Brain microvascular endothelial cell (primary cell): Measurements from ENCODE around the gene STAT5A.
"Not testable (repeated sequence)": the region's sequence is repeated elsewhere in the genome, so short reads cannot be mapped to it uniquely, and the experiment has no call there.

Experiments
- DNase-seq: peaks from one replicate; pipeline ENCODE4 v3.0.0-alpha.2; 2020
- H3K27ac ChIP-seq: fragments of 250-450 bp; sonication (Bioruptor Pico); 2 replicates; pipeline ENCODE4 v1.5.1; 2020; ENCODE audit warnings: mild to moderate bottlenecking, moderate library complexity
- H3K27me3 ChIP-seq: fragments of 250-450 bp; sonication (Bioruptor Pico); replicated peaks from 2 replicates; pipeline ENCODE4 v1.5.1; 2020; ENCODE audit warnings: mild to moderate bottlenecking
- H3K36me3 ChIP-seq: fragments of 250-450 bp; sonication (Bioruptor Pico); replicated peaks from 2 replicates; pipeline ENCODE4 v1.5.1; 2020; ENCODE audit warnings: mild to moderate bottlenecking
- H3K4me3 ChIP-seq: 2 replicates; pipeline ENCODE4 v1.5.1; 2011; ENCODE audit warnings: low read depth, mild to moderate bottlenecking, control low read depth, low read length, moderate library complexity
- CTCF ChIP-seq: IDR thresholded peaks from 2 replicates; pipeline ENCODE4 v1.5.1; 2011; ENCODE audit warnings: low read depth, mild to moderate bottlenecking, moderate library complexity, low read length, control low read depth, inconsistent platforms; ENCODE audit errors: missing control alignments
- in situ Hi-C: cut with HindIII; loops from 2 replicates; pipeline ENCODE4 v1.10.0; 2017; ENCODE audit warnings: low sequenced_read_pairs, low pct_ligation_motif_present

STAT5A gene

GRCh38 chr17:42287977-42288802 lies at the start of gene STAT5A:
Gene STAT5A, plus strand, starts transcription at chr17:42288498. Its CDS starts 914 bp downstream, at chr17:42289412.
- in situ Hi-C loops = no loop called here
- DNase-seq = peak; percentile 59
- no peak for TF ChIP-seq CTCF

DNA sequence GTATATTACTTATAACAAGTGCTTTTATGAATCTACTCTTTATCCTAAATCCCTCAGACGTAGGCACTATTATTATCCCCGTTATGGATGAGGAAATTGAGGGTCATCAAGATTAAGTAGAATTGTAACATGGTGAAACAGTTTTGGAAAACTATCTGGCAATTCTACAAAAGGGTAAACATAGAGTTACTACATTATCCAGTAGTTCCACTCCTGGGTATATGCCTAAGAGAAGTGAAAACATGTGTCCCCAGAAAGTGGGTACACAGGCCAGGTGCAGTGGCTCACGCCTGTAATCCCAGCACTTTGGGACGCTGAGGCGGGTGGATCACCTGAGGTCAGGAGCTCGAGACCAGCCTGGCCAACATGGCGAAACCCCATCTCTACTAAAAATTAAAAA lies 48.7 kb upstream of the STAT5A start:
- in situ Hi-C loops, H3K27me3 ChIP-seq, H3K27ac ChIP-seq, H3K36me3 ChIP-seq, H3K4me3 ChIP-seq, DNase-seq: not testable (repeated sequence)

More at GRCh38 chr17:42287977-42288802, at the start of gene STAT5A:
- H3K36me3 ChIP-seq = no peaks in the 10 kb centered on the region
- H3K27ac ChIP-seq = no peak within 1 kb of the TSS
- peak within 1 kb of the TSS; percentile 41 for H3K4me3 ChIP-seq
- no peaks in the 10 kb centered on the region for H3K27me3 ChIP-seq

- H3K4me3 ChIP-seq = no peak overlapping the region
- in situ Hi-C loops = no loop called here
- peak overlapping the region; percentile 26 for H3K27ac ChIP-seq
- H3K36me3 ChIP-seq = no peaks in the 10 kb centered on the region
- no peaks in the 10 kb centered on the region for H3K27me3 ChIP-seq
- no peak for DNase-seq
- TF ChIP-seq CTCF = no peak
These were observed 48.1 kb upstream of the STAT5A start for GRCh38 chr17:42240201-42240600.

DNA sequence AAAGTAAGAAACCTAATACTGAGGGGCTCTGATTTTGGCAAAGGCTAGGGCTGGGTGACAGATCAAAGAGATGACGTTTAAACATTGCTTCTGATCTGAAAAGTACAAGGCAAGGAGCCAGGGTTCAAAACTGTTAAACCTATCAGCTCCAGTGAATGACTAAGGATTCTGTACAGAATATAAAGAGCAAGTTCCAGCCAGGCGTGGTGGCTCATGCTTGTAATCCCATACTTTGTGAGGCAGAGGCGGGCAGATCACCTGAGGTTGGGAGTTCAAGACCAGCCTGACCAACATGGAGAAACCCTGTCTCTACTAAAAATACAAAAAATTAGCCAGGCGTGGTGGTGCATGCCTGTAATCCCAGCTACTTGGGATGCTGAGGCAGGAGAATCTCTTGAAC lies 47.4 kb upstream of the STAT5A start:
- in situ Hi-C loops, H3K27me3 ChIP-seq, H3K4me3 ChIP-seq, DNase-seq, H3K36me3 ChIP-seq: not testable (repeated sequence)
- peak overlapping the region; percentile 26 for H3K27ac ChIP-seq

GRCh38 chr17:42241871-42242270 lies 46.4 kb upstream of the STAT5A start:
- no peaks in the 10 kb centered on the region for H3K27me3 ChIP-seq

DNA sequence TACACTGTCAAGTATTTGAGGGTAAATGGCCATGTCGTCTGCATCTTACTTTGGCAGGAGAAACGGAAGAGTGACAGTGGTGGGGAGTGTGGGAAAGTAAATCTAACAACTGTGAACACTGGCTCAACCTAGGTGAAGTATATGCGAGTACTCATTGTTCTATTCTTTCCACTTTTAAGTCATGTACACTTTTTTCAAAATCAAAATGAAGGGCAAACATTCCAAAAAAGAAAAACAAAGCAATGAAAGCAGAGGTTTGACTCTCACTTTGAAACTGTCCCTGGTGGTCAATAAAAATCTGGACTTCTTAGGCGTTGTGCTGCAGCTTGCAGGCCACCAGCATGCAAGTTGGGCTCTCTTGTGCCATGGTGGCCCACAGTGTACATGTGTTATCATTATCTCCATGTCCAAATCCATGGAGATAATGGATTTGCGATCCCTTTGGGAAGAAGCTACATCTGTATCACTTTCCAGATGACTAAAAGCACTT lies 44.8 kb upstream of the STAT5A start:
- no peaks in the 10 kb centered on the region for H3K27me3 ChIP-seq
- in situ Hi-C loops = no loop called here
- no peak overlapping the region for H3K27ac ChIP-seq
- no peaks in the 10 kb centered on the region for H3K36me3 ChIP-seq
- TF ChIP-seq CTCF = no peak
- no peak for DNase-seq
- no peak overlapping the region for H3K4me3 ChIP-seq

More at GRCh38 chr17:42241871-42242270, 46.4 kb upstream of the STAT5A start:
- H3K36me3 ChIP-seq = no peaks in the 10 kb centered on the region
- no peak for DNase-seq
- no peak overlapping the region for H3K4me3 ChIP-seq
- TF ChIP-seq CTCF = no peak
- no peak overlapping the region for H3K27ac ChIP-seq
- in situ Hi-C loops = no loop called here

GRCh38 chr17:42244116-42244515 lies 44.2 kb upstream of the STAT5A start:
- H3K4me3 ChIP-seq, DNase-seq, H3K36me3 ChIP-seq, in situ Hi-C loops, H3K27ac ChIP-seq, H3K27me3 ChIP-seq: not testable (repeated sequence)

GRCh38 chr17:42245183-42245582 lies 43.1 kb upstream of the STAT5A start:
- H3K36me3 ChIP-seq, DNase-seq, H3K27ac ChIP-seq, in situ Hi-C loops, H3K27me3 ChIP-seq, H3K4me3 ChIP-seq: not testable (repeated sequence)
